Panc1 (cell line): ENCODE data around the gene PRKG1.

ENCODE experiments used
- POLR2AphosphoS5 ChIP-seq: IDR thresholded peaks from 2 replicates; pipeline ENCODE4 v1.6.1; 2012; ENCODE audit warnings: mild to moderate bottlenecking, low read depth, low read length, moderate library complexity
- REST ChIP-seq, 2 experiments: IDR thresholded peaks; 2 replicates each; pipeline ENCODE4 v1.6.1; 2011 to 2012; ENCODE audit warnings: low read depth in 2 of 2, control low read depth in 1 of 2, low read length in 1 of 2, mild to moderate bottlenecking in 1 of 2, moderate library complexity in 1 of 2; ENCODE audit not compliant: insufficient read depth in 1 of 2
- SIN3A ChIP-seq: IDR thresholded peaks from 2 replicates; pipeline ENCODE4 v1.6.1; 2012; ENCODE audit warnings: low read depth, mild to moderate bottlenecking, low read length, moderate library complexity, borderline replicate concordance; ENCODE audit not compliant: insufficient read depth
- TCF7L2 ChIP-seq: IDR thresholded peaks from 2 replicates; pipeline ENCODE4 v1.6.1; 2011; ENCODE audit warnings: mild to moderate bottlenecking, low read depth, low read length, inconsistent platforms
- TF ChIP-seq, protein P1 (sequence below): fragments of 450-650 bp; IDR thresholded peaks from 2 replicates; pipeline ENCODE4 v1.5.1; 2017; ENCODE audit warnings: mild to moderate bottlenecking

DNA sequence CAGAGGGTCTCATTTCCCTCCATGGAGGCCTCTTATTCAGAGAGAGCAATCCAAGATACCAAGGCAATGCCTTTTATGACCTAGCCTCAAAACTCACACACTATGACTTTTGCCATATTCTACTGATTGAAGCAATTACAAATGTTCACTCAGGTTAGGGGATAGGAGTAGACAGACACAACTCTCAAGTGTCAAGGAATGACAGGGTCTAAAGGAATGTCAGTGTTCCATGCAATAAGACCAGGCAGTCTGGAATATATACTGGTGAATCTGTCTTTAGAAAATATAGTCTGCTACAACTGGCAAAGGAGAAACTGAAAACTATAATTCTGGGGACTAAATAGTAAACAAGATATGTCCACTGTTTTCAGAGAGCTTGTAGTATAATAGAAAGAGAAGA lies 283.9 kb downstream of the PRKG1 start:
- TF ChIP-seq REST (IDR thresholded peaks at IDR 0.05; ENCODE audit: insufficient read depth in 1 of 2, low read depth in 2 of 2, low read length in 1 of 2) (no peak), POLR2AphosphoS5 (no peak), TCF7L2 (no peak), SIN3A (no peak)
- TF ChIP-seq, protein P1, sequence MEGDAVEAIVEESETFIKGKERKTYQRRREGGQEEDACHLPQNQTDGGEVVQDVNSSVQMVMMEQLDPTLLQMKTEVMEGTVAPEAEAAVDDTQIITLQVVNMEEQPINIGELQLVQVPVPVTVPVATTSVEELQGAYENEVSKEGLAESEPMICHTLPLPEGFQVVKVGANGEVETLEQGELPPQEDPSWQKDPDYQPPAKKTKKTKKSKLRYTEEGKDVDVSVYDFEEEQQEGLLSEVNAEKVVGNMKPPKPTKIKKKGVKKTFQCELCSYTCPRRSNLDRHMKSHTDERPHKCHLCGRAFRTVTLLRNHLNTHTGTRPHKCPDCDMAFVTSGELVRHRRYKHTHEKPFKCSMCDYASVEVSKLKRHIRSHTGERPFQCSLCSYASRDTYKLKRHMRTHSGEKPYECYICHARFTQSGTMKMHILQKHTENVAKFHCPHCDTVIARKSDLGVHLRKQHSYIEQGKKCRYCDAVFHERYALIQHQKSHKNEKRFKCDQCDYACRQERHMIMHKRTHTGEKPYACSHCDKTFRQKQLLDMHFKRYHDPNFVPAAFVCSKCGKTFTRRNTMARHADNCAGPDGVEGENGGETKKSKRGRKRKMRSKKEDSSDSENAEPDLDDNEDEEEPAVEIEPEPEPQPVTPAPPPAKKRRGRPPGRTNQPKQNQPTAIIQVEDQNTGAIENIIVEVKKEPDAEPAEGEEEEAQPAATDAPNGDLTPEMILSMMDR = no peak
